SK-N-MC (cell line): Measurements from ENCODE around the gene KRTAP10-4.

Experiments
- EZH2 ChIP-seq: fragments of 200-600 bp; sonication (generic); IDR thresholded peaks from one replicate; pipeline ENCODE4 v1.6.1; 2017; ENCODE audit warnings: antibody characterized with exemption
- FOXP2 ChIP-seq: optimal IDR thresholded peaks from 2 replicates; pipeline ENCODE3; 2011; ENCODE audit warnings: mild to moderate bottlenecking, moderate library complexity; ENCODE audit not compliant: insufficient read depth; ENCODE audit errors: extremely low read length, control extremely low read depth
- POLR2AphosphoS5 ChIP-seq: IDR thresholded peaks from 2 replicates; pipeline ENCODE4 v1.6.1; 2012; ENCODE audit warnings: mild to moderate bottlenecking, low read depth, low read length, borderline replicate concordance

DNA sequence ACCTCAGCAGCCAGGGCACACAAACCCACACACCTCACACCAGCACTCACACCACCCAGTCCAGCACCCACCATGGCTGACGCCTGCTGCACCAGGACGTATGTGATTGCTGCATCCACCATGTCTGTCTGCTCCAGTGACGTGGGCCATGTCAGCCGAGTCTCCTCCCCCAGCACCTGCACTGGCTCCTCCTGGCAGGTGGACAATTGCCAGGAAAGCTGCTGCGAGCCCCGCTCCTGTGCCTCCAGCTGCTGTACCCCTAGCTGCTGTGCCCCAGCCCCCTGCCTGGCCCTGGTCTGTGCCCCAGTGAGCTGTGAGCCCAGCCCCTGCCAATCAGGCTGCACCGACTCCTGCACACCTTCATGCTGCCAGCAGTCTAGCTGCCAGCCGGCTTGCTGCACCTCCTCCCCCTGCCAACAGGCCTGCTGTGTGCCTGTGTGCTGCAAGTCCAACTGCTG is 38.5 kb downstream of the KRTAP10-4 start, which contains the start of gene KRTAP10-8:
- TF ChIP-seq POLR2AphosphoS5 (no peak), EZH2 (no peak), FOXP2 (no peak)
